Dermis blood vessel endothelial cell (primary cell): ENCODE data around the gene PSMD5. TPM values are rescaled to one million over a fixed set of nuclear protein-coding genes. Genes with fewer than 3 reads are reported as not detected.

Source experiments
- DNase-seq: peaks from one replicate; pipeline ENCODE4 v3.0.0; 2010
- total RNA-seq: library from RNA; depleted of rRNA; stranded (reverse); fragments of >200 nt; gene quantifications from 2 replicates; pipeline ENCODE4 v1.2.3, GENCODE V29; 2014

PSMD5 gene
- 21.8 and 33.9 TPM in 2 replicates for total RNA-seq

DNA sequence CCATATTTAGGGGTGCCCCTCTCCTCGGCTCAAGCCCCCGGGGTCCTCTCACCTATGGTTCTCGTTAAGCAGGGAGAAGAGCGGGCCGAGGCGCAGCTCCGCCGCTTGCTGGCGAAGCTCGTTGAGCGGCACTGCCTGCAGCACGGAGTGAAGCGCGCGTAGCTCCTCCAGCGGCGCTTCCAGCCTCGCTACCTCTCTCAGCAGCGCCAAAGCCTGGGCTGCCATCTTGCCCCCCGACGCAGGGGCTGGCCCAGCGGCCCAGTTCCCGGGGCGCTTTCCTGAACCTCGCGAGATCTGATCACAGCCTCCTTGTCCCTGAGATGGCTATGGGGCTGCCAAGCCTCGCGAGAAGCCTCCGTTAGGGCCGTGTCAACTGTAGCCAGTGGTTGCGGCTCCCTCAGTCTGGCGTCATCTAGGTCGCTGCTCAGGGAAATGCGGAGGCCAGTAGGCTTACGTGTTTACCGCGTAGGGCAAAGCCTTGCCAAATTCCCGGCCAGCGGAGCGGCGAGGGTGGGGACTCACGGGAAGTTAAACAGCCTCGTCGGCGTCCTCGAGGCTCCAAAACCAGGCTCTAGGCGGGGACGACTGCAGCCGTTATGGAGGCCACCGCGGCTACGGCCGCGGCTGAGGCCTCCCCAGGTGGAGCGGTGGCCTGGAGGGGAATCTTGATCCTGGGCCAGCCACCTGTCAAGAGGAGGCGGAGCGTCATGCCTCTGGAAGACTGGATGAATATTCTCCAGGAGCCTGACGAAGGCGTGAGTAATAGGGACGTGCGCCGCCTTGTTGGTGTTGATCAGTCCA lies at the start of gene PSMD5:
TSS of gene PSMD5 (minus strand) at position 238 of the 801 bp plus-strand sequence. CDS start at position 225, 13 bp downstream.
- peak; percentile 100 for DNase-seq

DNA sequence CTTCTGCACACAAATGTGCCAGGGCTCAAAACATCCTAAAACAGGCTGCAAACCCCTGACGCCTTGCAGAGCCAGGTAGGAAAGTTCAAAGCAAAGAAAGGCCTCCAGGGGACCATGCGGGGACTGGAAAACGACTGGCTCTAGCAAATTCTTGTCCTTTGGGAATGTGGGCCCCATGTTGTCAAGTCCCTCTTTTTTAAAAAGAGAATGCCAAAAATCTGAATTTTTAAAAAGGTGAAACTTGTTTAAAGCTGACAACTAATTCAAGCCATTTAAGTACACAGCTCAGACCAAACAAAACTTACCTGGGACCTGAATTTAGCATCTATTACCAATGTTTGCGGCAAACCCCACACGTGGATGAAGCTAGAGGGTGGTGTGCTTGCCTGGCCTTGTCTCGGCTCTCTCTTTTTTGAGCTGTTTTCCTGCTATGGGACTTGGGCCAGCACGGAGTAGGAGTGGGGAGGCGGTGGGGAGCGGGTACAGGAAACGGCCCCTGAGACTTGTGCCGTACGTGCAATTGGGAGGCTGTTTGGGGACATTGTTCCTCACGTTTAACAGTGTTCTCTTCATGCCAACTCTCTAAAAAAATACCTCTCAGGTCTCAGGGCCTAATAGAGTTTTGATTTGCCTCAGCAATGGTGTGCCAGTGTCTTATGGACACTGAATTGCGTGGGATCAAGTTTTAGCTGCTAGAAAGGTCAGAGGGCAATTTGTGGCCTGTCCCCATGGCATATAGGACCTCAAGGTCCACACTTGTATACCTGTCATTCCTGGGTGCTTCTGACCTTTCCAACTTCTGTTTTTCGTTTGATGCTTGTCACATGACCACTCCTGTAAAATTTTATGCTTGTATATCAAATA lies 49.4 kb upstream of the PSMD5 start:
- peak; percentile 40 for DNase-seq

DNA sequence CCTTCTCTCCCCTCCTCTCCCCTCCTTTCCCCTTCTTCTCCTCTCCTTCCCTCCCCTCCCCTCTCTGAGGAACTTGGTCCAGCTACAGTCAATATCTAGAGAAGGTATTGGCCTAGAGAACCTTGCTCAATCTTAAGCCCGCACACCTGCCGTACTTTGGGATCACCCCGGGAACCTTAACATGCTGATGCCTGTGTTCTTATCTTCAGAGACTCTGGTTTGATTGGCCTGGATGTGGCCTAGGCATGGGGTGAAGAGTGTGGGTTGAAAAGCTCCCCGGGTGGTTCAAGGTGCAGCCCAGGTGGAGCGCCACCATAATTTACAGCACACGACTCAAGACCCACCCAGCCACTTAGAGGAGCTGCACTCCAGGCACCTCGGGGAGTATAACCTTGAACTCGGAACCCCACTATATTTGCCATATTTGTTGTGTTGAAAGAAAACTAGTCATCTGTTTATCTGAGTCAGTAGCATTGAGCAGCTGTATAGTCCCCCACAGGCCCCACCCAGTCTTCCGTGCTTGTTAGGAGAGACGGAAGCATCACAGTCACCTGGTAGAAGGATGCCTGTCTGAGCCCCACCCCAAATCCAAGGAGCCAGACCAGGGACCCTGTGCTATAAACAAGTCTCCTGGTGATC lies 48.6 kb upstream of the PSMD5 start:
- no peak for DNase-seq

DNA sequence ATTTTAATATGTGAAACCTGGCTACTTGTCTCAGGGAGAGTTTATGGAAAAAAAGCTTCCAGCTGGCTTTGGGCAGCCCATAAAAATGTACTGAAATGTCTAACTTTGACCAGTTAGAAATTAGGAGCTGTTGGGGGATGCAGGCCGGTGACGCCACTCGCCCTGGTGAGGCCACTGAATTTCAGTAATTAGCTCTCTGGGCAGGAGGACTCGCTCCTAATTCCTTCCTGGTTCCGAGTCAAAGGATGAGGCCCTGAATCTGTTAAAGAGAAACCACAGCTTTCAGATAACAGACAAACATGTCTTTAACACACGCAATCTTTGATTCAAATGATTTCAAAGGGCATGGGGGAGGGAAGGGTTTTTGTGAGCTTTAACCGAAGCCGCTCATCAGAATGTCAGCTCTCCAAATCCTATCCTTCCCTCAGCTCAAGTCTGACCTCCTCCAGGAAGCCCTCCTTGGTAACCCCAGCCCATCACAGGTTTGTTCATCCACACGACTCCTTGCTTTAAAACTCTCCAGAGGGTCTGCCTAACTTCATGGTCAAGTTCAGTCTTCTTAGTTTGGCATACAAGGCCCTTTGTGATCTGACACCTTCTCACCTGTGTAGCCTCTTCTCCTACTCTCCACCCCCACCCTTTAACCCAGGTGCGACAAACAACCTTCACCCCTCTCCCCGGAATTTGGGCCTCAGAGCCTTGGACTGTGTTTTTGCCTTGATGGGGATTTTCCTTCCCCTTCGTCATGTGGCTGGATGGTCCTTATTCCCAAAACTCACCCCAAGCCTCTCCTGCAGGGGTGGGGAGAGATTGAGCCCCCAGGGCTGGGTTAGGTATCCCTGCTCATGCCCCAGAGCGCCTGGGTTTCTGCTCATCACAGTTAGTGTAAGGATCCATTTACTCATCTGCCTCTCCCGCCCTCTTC lies 47.9 kb upstream of the PSMD5 start:
- DNase-seq: no peak

DNA sequence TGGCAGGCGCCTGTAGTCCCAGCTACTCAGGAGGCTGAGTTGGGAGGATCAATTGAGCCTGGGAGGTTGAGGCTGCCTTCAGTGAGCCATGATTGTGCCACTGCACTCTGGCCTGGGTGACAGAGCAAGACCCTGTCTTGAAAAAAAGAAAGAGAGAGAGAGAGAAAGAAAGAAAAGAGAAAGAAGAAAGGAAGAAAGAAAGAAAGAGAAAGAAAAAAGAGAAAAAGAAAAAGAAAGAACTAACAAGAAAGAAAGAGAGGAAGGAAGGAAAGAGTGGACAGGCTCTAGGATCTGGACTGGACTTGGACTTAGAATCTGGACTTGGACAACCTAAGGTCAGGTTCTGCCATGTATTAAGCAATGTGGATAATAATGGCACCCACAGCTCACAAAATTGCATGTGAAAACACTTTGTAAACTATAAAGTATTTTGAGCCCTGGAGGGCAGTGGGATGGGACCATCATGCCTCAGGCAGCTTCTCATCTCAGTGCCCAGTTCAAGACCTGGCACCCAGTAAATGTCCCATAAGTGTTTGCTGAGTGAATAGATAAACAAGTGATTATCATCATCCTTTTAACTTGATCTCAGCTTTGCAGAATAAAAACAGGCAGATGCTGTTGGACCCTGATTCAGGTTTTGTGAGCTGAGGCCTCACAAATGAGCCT lies 47.0 kb upstream of the PSMD5 start:
- no peak for DNase-seq

DNA sequence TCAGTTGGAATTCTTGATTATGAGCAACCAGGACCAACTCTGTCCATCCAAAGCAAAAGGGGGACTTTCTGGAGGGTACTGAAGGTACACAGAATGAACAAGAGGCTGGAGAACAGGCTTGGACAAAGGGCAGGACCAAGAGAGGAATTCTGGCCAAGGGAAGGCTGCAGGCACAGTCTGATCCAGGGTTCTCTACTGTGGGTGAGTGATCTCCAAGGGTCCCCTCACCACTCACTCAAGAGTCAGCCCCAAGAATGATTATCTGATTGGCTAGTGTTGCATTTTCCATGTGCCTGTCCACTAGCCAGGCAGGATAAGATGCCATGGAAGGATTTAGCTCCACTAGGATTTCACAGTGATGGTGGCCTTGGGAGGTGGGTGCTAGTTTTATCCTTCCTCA lies 45.9 kb upstream of the PSMD5 start:
- no peak for DNase-seq

DNA sequence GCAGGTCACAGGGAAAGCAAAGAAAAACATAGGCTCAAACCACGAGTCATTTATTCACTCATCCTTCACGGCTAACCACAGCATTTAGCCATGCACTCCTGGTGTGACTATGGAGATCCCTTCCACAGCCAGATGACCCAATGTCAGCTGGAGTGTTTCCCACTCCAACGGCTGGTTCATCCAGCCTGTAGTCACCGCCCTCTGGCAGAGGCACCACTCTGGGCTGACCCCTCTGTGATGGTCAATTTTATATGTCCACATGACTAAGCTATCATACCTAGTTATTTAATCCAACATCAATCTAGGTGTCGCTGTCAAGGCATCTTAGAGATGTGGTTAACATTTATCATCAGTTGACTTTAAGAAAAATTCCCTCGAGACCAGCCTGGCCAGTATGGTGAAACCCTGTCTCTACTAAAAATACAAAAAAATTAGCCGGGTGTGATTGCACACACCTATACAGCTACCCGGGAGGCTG lies 43.8 kb upstream of the PSMD5 start:
- DNase-seq: no peak

DNA sequence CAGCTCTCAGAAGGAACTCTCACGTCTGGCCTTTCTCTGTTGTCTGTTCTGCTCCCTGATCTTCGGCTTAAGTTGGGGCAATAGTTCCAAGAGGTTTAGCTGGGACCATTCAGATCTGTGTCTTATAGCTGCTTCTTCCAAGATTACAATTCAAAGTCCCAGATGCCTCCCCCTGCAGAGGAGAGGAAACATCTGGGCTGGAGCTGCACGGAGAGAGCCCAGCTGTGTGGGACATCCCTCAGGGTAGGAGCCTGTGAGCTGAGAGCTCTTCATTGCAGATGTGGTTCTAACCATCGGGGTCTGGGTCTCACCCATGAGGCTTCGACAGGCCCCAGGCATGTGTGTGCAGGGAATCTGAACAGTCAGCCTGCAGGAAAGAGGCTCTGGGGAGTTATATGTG lies 43.2 kb upstream of the PSMD5 start:
- DNase-seq: no peak

DNA sequence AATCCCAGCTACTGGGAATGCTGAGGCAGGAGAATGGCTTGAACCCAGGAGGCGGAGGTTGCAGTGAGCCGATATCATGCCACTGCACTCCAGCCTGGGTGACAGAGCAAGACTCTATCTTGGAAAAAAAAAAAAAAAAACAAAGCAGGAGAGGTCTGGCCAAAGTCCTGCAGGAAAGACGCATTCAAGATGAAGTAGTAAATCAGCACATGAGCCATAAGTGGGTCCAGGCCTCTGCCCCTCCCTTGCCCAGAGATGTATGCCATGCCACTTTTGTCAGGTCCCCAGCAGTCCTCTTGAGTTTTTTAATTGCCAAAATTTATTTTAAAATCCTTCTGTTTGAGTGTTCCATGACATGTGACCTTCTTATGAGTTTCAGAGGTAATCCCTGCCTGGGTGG lies 42.7 kb upstream of the PSMD5 start:
- no peak for DNase-seq

DNA sequence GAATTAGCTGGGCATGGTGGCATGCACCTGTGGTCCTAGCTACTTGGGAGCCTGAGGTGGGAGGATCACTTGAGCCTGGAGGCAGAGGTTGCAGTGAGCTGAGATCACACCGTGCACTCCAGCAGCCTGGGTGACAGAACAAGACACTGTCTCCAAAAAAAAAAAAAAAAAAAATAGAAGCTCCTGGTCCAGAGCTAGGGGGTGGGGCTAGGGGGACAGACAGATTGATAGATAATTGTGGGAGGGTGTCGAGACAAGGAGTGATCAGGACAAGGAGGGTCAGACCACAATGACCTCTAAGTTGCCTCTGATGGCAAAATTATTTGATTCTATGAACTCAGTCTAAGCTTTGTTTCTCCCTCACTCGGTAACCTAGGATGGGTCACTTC lies 40.9 kb upstream of the PSMD5 start:
- DNase-seq: no peak

DNA sequence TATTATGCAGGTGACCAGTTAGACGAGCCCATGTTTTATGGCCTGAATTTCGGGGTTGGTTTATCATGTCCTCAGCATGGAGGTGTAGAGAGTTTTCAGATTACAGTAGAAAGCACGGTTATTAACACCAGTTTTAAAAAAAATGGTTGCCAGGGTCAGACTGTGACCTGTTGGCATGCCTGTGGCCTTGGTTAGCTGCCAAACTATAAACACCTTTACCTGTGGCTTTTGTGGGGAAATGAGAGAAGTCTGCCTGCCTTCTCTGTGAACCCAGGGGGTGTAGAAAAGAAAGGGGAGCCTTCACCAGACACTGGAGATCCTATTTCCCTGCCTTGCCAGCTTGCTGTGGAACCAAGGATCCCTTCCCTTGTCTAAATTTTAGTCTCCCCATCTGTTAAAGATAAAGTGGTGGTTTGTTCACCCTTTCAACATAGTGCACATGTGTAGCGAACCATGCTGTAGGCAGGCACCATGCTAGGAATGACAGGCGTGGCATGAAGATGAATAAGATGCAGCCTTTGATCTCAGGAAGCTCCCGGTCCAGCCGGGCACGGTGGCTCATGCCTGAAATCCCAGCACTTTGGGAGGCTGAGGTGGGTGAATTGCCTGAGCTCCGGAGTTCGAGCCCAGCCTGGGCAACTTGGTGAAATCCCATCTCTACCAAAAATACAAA lies 40.3 kb upstream of the PSMD5 start:
- no peak for DNase-seq

DNA sequence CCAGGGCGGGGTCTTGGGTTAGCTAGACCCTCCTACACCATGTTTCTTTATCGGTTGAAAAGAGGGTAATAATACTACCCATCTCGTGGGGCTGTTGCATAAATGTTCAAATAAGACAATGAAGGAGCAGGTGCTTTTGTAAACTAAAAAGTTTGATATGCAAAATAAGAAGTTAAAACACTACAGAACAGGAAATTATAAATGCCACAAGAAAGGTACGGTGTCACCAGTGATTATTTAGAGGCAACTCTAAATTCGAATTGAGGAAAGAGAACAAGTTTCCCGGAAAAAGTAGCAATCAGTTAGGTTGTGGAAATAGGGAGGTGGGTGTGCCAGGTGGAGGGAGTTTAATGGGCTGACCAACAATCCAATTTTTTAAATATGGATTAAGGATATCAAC lies 36.7 kb upstream of the PSMD5 start:
- no peak for DNase-seq

DNA sequence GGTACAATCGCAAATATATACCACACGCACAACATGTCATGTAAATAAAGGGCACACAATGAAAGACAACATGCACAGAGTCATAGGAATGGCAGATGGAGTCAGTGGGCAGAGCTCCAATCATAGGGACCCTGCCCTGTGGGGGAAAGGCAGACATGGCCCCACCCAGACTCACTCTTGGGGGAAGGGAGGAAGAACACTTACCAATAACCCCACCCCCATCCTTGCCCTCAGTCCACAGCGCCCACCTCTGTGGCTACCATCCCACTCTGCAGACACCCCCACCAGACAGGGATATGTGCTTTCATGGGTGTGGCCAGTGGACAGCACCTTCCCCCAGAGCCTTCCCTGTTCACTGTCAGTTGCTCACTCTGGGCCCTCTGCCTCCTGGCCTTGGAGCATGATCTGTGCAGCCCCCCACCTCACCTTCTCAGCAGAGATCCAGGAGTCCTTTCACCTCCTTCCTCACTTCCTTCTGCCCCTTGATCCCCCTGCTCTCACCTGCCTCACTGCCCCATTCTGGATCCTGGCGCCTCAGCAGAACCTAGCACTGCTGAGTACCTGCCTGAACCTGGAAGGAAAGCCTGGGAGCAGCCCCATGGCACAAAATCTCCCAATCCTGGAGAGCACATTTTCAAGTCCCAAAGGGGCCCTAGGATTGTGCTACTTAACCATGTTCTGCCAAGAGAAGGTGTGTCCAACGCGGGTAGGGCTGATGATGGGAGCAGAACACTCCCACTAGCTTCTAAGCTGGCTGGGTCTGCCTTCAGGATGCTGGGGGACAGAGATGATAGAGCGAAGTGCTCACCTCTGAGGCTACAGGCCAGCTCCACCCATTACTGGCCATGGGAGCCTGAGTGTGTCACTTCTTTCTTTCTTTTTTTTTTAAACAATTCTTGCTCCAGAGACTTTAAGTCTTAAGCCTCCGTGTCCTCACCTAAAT lies 35.7 kb upstream of the PSMD5 start:
- DNase-seq: no peak

DNA sequence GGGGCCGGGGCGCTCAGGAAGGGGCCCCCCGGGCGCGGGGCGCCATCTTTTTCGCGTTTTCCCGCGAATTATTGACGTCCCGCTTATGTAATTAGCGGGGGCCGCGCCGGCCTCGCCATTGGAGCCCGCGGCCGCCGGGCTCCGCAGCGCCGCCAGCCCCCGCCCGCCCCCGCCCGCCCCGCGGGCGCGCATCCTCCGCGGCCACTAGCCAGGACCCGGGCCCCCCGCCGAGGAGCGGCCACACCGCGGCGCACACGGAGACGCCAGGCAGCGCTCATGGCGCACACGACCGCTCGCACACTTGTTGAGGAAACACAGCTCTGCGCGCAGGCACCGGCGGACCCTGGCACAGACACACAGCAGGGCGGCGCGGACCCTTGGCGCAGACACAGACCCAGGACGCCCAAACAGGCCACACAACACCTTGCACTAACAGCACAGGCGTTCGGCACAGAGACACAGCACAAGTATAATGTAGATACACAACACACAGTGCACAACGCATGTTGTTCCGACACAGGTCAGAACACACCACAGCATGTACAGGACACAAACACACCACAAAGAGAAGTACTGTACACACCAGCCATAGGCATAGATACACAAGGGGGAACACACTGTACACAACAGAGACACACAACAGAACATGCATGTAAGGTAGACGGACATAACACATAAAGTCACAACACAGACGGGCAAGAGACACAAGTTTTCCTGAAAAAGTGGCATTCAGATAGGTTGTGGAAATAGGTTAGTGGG lies 34.7 kb upstream of the PSMD5 start:
- DNase-seq: peak; percentile 81

DNA sequence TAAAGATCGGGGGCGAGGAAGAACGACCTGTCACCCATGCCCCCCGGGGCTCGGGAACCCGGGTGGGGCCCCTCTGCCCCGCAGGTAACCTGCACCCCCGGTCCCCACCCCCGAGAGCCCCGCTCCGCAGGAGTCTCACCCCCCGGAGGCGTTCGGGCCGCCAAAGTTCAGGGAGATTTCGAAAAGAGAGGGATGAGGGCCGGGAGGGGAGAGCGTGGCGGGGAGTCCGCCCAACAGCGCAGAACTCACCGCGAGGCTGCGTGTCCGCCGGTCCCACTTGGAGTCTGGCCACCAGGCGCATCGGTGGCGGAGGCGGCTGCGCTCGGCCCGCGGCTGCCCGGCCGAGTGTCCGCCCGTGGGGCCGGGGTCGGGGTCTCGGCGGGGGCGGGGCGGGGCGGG lies 34.1 kb upstream of the PSMD5 start, which contains the start of gene PHF19:
TSS of gene PHF19 (minus strand) at position 347 of the 399 bp plus-strand sequence. CDS start 2,447 bp downstream, outside the sequence.
- peak; percentile 54 for DNase-seq

DNA sequence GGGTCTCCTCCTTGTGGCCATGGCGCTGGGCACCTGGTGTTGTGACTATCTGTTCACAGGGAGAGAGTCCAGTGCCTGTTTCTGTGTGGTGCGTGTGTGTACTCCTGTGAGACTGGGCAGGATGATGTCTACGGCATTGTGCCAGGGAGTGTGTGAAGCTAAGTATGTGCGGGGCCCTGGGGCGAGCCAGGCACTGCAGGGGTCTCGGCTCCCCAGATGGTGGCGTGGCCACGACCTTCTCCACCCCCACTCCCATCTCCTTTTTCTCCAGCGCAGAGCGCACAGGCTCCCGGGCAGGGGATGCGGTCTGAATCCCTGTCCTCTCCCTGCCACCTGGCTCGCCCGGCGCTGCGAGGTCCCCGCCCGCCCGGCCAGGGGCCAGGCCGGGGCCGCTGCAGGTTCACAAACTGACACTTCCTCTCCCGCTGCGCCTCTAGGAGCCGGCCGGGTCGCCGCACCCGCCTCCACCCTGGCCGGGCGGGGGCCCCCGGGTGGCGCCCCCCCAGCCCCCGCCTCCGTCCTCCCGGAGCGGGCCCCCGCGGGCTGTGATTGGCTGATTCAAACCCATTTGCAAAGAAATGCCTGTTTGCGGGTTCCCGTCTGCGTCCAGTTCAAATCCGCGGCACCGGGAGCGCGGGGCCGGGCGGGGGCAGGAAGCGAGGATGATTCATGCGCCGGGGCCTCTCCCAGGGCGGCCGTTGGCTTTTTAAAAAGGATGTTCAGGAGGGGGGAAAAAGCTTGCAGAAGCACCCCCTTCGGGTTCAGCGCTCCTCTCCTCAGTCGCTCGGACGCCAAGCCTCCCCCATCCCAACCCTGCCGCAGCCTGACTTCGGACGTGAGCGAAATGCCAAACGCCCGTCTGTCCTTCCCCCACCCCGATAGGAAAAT lies 33.5 kb upstream of the PSMD5 start:
- peak; percentile 92 for DNase-seq

DNA sequence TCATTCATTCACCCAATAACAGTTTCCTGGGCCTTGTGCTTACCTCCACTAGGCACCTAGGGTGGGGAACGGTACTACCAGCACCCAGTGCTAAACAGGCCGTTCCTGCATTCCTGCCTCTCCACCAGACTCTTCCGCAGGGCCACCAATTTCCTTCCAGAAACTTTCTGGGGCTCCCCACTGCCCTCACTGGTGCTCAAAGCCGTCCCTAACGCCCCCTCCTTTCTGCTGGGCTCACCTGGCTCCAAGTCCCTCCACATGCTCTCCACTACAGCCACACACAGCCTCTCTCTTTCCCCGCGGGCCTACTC lies 32.9 kb upstream of the PSMD5 start:
- no peak for DNase-seq

DNA sequence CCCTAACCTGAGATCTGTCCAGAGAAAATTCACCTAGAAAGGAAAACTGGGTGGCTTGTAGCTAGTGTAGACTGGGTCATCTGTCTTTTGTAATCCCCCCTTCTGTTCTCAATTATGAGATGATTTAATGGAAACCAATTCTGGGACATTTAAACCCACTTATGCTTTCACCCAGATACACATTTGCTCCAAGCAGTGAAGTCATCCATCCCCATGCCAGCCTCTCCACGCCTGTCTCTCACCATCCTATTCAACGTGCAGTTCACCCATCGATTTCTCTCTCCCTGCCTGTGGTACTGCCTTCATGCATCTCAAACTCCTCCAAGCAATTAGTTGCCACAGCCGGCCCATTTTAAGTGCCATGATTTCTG lies 32.5 kb upstream of the PSMD5 start:
- DNase-seq: no peak
